GM19099 (cell line): ENCODE results near the gene DGCR6L.

Experiments used
- POLR2A ChIP-seq: IDR thresholded peaks from 3 replicates; pipeline ENCODE4 v1.6.1; 2011; ENCODE audit warnings: low read depth; ENCODE audit not compliant: insufficient read length; ENCODE audit errors: extremely low read depth

Gene DGCR6L

DNA sequence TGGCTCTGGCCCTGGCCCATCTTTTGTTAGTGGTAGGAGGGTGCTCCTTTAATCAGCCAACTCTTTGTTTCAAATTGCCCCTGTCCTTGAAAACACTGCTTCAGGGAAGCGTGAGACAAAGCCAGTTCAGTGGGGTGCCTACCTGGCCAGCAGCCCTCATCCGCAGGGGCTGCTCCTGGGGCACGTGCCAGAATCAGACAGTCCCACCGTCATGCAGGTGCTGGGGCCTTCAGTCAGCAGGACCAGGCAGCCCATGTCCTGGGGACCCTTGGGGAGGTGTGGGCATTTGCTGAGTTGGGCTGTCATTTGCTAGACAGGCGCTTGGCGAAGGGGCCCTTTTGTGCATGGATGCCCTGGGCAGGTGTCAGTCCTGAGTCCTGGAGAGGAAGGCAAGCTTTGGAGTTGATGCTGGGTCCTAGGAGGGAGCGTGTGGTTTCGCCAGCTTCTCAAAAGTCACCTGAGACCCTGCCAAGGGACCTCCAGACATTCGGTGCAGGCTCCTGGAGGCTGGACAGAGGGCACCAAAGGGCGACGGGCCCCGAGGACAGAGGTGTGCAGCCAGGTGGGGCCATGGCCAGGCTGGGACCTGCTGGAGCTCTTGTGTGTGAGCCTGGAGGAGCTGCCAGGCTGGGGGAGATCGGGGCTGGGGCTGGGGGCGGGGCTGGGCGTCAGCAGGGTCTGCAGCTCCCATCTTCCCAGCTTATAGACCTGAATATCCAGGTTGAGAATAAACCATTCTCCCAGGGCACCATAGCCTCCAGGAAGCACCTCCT is 36.8 kb downstream of the DGCR6L start:
- no peak for TF ChIP-seq POLR2A

DNA sequence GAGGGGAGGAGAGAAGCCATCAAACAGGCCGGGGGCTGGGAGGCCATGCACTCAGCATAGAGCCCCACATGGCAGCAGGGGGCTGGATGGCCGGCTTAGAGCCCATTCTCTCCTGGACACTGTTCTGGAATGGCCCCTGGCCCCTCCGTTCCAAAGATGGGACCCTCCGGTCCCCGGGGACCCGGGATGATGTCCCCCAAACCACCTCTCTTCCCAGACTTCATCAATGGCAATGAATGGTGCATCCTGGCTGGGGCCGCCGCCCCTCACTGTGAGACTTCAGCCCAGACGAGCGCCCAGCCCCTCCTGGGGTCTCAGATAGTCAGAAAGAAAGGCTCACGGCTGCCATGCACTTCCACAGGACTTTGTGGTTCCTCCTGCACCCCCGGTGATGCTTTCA is 38.0 kb downstream of the DGCR6L start:
- no peak for TF ChIP-seq POLR2A

DNA sequence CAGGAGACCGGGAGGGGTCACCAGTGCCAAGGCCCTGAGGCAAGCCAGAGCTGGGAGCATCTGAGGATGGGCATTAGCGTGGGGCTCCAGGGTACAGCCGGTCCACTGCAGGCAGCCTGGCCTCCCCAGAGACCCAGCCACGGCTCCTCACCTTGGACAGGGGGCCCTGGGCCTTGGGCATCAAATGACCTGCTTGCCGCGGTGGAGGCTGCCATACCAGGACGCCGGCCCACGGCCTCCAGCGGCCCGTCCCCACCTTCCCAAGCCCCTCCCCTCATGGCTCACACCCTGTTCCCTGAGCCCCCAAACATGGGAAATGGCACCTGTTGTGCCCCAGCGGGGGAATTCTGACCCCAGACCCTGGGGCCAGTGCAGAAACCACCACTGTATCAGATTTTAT is 39.0 kb downstream of the DGCR6L start:
- no peak for TF ChIP-seq POLR2A

- TF ChIP-seq POLR2A, result no peak
Measured at GRCh38 chr22:20279662-20280134, 40.2 kb downstream of the DGCR6L start.

DNA sequence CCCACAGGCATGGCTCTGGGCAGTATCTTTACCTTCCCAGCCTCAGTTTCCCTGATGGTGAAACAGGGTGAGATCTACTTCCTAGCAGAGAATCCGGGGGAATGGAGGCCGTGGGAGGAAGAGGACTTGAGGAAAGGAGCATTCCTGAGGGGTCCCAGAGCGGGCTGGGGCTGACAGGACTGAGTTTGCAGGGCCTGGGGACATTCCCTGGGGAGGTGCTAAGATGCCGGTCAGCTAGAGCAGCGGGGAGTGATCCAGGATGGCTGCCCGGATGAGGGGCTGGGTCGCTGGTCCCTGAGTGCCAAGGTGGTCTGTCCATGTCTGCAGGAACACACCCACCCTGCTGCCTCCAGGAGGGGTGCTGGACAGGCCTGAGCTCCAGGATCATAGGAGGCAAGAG is 43.4 kb downstream of the DGCR6L start:
- no peak for TF ChIP-seq POLR2A

DNA sequence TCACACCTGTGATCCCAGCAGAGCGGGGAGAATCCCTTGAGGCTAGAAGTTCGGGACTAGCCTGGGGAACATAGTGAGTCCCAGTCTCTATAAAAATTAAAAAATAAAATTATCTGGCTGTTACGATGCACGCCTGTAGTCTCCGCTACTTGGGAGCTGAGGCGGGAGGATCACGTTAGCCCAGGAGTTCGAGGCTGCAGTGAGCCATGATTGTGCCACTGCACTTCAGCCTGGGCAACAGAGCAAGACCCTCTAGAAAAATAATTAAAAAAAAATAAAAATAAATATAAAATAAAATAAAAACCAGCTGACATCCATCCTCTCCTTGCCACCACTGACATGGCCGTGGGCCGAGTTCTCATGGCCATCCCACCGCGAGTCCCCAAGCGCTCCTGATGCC is 44.0 kb downstream of the DGCR6L start:
- TF ChIP-seq POLR2A, result no peak

GRCh38 chr22:20273758-20274181 is 46.1 kb downstream of the DGCR6L start:
- TF ChIP-seq POLR2A, result no peak

- no peak for TF ChIP-seq POLR2A
Measured at GRCh38 chr22:20272700-20273099, 47.2 kb downstream of the DGCR6L start.

GRCh38 chr22:20272174-20272573 is 47.7 kb downstream of the DGCR6L start:
- no peak for TF ChIP-seq POLR2A

GRCh38 chr22:20271114-20271994 is 48.5 kb downstream of the DGCR6L start:
- TF ChIP-seq POLR2A, result no peak

- TF ChIP-seq POLR2A, result no peak
Measured at GRCh38 chr22:20268279-20269012, 51.4 kb downstream of the DGCR6L start, which contains the start of gene RTN4R. TSS of gene RTN4R (minus strand) at chr22:20268318. CDS start at chr22:20268092, 226 bp downstream.

DNA sequence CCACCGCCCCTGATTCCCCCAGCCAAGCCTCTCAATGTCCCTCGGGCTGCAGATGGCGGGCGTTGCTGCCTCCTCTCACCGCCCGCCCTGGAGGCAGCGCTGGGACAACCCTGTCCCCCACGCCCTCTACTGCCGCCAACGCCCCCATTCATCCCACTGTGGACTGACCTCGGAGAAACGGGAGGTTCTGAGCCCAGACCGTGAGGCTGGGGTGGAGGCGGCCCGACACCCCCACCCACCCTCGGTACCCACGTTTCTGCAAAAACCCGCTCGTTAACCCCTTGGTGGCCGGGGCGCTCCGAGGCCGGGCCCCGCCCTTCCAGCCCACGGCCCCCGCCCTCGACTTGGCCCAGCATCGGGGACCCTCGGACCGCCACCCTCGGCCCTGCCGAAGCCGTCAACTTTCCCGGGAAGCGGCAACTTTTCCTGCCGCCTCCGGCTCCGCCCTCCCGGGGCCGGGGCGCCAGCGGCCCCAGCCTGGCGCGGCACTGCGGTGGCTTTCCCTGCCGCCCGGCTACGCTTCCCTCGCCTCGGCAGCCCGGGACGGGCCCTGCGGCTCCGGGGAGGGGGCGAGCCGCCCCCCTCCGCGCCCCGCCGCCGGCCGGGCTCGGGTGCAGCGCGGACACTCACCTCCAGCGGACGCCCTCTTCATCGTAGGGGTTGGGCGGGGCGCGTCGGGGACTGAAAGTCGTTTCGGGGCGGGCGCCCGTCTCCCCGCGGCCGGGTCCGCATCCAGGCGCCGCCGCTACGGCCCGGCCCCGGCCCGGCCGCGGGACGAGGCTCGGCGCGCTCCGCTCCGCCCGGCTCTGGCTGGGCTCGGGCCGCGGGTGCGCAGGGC is 52.2 kb downstream of the DGCR6L start:
- no peak for TF ChIP-seq POLR2A

DNA sequence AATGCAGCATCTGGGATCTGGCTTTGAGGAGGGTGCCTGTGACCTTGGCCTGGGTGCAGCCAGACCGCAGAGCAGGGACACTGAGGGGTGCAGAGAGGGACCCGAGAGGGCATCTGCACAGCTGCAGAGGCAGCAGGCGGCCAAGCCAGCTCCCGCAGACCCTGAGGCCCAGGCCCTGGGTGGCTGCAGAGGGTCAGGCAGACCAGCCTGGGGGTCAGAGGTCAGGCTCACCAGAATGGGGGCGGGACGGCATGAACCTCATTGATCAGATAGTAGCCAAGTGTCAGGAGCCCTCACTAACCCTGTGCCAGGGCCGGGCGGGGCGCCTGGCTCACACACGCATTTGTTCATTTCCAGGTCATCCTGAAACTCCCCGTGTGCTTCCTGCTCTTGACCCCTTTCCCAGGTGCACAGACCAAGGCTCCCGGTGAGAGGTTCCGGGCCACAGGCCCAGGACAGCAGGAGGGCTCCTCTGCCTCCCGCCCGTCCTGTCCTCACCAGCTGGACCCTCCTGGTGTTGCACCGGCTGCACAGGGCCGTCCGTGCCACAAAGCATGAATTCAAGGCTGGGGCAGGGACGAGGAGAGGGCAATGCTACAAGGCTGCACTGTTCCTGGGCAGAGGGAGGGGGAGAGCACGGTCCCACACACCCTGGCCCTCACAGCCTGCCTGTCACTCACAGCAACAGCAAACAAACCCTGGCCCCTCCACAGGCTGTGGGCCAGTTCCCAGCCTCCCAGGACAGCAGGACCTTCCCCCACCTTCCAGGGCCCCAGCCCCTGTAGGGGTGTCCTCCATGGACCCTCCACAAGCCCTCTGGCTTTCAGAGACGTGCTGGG is 55.0 kb downstream of the DGCR6L start:
- TF ChIP-seq POLR2A, result no peak
